Measurements from ENCODE around the gene CASK.
A peak's percentile ranks its signal among the peaks of the same experiment; 100 is the strongest.

Gene CASK

DNA sequence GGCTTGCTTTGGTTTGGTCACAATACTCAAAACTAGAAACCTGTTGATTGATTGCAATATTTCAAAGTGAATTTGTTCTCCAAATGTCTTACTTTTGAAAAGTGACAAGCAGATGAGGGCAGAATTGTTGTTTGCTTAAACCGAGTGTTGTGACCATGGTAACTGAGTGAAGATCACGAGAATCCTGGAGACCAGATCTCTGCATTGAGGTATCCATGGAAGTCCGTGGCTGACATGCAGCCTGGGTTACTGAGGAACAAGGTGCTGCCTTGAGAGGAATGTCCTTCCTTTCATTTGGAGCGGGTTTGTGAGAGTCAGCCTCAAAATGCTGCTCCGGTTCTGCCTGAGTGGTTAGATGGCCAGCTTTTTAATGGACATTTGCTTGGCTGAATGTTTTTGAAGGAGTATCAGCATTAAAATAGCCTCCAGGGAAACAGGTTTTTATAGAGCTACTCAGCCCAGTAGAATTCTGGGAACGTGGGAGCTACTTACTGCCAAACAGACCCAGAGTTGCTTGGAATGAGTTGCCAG, 444.9 kb downstream of the CASK start:
- H3K27ac ChIP-seq (ENCODE audit: low read depth in 2 of 2, low read length in 2 of 2), result no peak overlapping the region
- H3K4me1 ChIP-seq (ENCODE audit: control insufficient read depth in 2 of 2, insufficient read depth in 2 of 2, low read length in 2 of 2), result no peaks in the 10 kb centered on the region

DNA sequence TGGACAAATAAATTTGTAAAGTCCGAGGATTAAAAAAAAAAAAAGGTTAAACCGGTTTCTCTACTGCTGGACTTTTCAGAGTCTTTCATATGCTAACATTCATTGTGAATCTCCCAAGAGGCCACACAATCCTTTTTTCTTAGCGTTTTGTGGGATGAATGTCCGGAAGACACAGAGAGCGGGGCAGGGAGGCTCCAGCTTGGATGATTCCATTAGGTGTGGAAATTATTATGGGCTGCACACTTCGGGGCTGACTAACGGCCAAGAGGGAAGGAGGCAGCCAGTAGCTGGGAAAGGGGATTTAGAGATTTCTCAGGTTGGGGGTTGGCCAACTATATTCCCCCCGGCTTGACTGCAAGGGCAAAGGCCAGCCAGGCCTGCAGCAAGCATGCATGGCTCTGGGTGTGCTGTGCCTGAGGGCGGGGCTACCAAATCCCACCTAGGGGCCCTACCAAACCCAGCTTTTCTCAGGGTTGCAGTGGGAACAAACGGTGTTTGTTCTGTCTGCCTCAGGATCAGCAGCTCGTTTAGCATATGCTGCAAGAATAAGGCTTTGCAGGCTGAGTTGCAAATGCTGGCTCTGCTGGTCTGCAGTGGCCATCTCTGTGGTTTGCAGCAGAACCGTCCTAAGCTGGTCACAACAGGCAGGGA, 447.6 kb downstream of the CASK start:
- Histone ChIP-seq H3K27ac (ENCODE audit: low read depth in 2 of 2, low read length in 2 of 2) (no peak overlapping the region), H3K27me3 (ENCODE audit: control insufficient read depth in 2 of 2, insufficient read depth in 2 of 2, low read length in 2 of 2) (peaks cover 0 to 5% of the 10 kb centered on the region in 2 donors), H3K9me3 (ENCODE audit: control insufficient read depth in 2 of 2, low read length in 2 of 2) (no peaks in the 10 kb centered on the region)

More for the DNA sequence above, 444.9 kb downstream of the CASK start:
- Histone ChIP-seq H3K9ac (ENCODE audit: low read depth in 1 of 2, low read length in 2 of 2) (no peak overlapping the region), H3K9me3 (ENCODE audit: control insufficient read depth in 2 of 2, low read length in 2 of 2) (no peaks in the 10 kb centered on the region), H3K27me3 (ENCODE audit: control insufficient read depth in 2 of 2, insufficient read depth in 2 of 2, low read length in 2 of 2) (peaks cover 0 to 5% of the 10 kb centered on the region in 2 donors), H3K36me3 (ENCODE audit: control insufficient read depth in 2 of 2, insufficient read depth in 2 of 2, low read length in 2 of 2) (no peaks in the 10 kb centered on the region), H3K4me3 (ENCODE audit: low read length in 2 of 2) (no peak overlapping the region)

DNA sequence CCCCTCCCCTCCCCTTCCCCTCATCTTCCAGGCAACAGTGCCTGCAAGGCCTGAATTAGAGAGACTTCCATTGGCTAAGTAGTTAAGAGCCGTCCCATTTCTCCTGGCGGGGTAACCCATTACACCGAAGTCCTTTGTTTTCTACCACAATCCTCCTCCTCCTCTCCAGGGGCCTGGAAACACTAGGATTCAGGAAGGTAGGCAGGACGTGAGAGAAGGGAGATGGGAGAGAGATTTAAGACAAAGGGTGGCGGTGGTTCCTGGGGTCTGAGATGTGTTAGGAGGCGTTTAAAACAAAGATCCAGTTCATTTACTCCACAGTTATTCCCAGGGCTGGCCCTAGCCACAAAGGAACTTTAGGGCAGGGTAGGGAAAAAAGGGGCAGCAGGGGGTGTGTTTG, 448.2 kb downstream of the CASK start:
- no peaks in the 10 kb centered on the region for H3K4me1 ChIP-seq (ENCODE audit: control insufficient read depth in 2 of 2, insufficient read depth in 2 of 2, low read length in 2 of 2)
- no peak overlapping the region for H3K4me3 ChIP-seq (ENCODE audit: low read length in 2 of 2)
- H3K9me3 ChIP-seq (ENCODE audit: control insufficient read depth in 2 of 2, low read length in 2 of 2), result no peaks in the 10 kb centered on the region
- H3K27me3 ChIP-seq (ENCODE audit: control insufficient read depth in 2 of 2, insufficient read depth in 2 of 2, low read length in 2 of 2), result peaks cover 0 to 5% of the 10 kb centered on the region in 2 donors
- H3K9ac ChIP-seq (ENCODE audit: low read depth in 1 of 2, low read length in 2 of 2), result no peak overlapping the region
- H3K27ac ChIP-seq (ENCODE audit: low read depth in 2 of 2, low read length in 2 of 2), result no peak overlapping the region
- no peaks in the 10 kb centered on the region for H3K36me3 ChIP-seq (ENCODE audit: control insufficient read depth in 2 of 2, insufficient read depth in 2 of 2, low read length in 2 of 2)

More for the DNA sequence above, 447.6 kb downstream of the CASK start:
- H3K4me3 ChIP-seq (ENCODE audit: low read length in 2 of 2), result no peak overlapping the region
- no peak overlapping the region for H3K9ac ChIP-seq (ENCODE audit: low read depth in 1 of 2, low read length in 2 of 2)
- no peaks in the 10 kb centered on the region for H3K4me1 ChIP-seq (ENCODE audit: control insufficient read depth in 2 of 2, insufficient read depth in 2 of 2, low read length in 2 of 2)
- no peaks in the 10 kb centered on the region for H3K36me3 ChIP-seq (ENCODE audit: control insufficient read depth in 2 of 2, insufficient read depth in 2 of 2, low read length in 2 of 2)

DNA sequence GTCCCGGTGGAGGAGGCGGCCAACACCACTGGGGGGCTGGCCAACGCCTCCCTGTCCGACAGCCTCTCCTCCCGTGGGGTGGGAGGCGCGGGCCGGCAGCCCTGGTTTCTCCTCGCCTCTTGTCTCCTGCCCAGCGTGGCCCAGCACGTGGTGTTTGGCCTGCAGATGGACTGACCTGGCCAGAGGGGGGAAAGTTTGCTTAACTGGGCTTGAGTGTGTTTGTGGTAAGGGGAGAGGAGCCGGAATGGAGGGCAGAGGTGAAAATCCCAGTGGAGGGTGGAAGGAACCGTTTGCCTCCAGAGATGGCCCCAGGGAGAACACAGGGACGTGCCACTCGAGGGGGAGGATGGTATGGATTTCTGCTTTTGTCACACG, 448.6 kb downstream of the CASK start:
- Histone ChIP-seq H3K27ac (ENCODE audit: low read depth in 2 of 2, low read length in 2 of 2) (no peak overlapping the region), H3K36me3 (ENCODE audit: control insufficient read depth in 2 of 2, insufficient read depth in 2 of 2, low read length in 2 of 2) (no peaks in the 10 kb centered on the region)

DNA sequence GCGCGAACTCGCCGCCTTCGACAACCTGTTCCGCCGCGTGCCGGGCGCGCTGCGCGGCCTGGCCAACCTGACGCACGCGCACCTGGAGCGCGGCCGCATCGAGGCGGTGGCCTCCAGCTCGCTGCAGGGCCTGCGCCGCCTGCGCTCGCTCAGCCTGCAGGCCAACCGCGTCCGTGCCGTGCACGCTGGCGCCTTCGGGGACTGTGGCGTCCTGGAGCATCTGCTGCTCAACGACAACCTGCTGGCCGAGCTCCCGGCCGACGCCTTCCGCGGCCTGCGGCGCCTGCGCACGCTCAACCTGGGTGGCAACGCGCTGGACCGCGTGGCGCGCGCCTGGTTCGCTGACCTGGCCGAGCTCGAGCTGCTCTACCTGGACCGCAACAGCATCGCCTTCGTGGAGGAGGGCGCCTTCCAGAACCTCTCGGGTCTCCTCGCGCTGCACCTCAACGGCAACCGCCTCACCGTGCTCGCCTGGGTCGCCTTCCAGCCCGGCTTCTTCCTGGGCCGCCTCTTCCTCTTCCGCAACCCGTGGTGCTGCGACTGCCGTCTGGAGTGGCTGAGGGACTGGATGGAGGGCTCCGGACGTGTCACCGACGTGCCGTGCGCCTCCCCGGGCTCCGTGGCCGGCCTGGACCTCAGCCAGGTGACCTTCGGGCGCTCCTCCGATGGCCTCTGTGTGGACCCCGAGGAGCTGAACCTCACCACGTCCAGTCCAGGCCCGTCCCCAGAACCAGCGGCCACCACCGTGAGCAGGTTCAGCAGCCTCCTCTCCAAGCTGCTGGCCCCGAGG, 449.2 kb downstream of the CASK start:
- Histone ChIP-seq H3K36me3 (ENCODE audit: control insufficient read depth in 2 of 2, insufficient read depth in 2 of 2, low read length in 2 of 2) (no peaks in the 10 kb centered on the region), H3K9me3 (ENCODE audit: control insufficient read depth in 2 of 2, low read length in 2 of 2) (no peaks in the 10 kb centered on the region), H3K4me1 (ENCODE audit: control insufficient read depth in 2 of 2, insufficient read depth in 2 of 2, low read length in 2 of 2) (no peaks in the 10 kb centered on the region), H3K27ac (ENCODE audit: low read depth in 2 of 2, low read length in 2 of 2) (no peak overlapping the region), H3K9ac (ENCODE audit: low read depth in 1 of 2, low read length in 2 of 2) (no peak overlapping the region), H3K4me3 (ENCODE audit: low read length in 2 of 2) (no peak overlapping the region), H3K27me3 (ENCODE audit: control insufficient read depth in 2 of 2, insufficient read depth in 2 of 2, low read length in 2 of 2) (peaks cover 0 to 5% of the 10 kb centered on the region in 2 donors)

More for the DNA sequence above, 448.6 kb downstream of the CASK start:
- no peak overlapping the region for H3K9ac ChIP-seq (ENCODE audit: low read depth in 1 of 2, low read length in 2 of 2)
- no peak overlapping the region for H3K4me3 ChIP-seq (ENCODE audit: low read length in 2 of 2)
- no peaks in the 10 kb centered on the region for H3K4me1 ChIP-seq (ENCODE audit: control insufficient read depth in 2 of 2, insufficient read depth in 2 of 2, low read length in 2 of 2)
- no peaks in the 10 kb centered on the region for H3K9me3 ChIP-seq (ENCODE audit: control insufficient read depth in 2 of 2, low read length in 2 of 2)
- H3K27me3 ChIP-seq (ENCODE audit: control insufficient read depth in 2 of 2, insufficient read depth in 2 of 2, low read length in 2 of 2), result peaks cover 0 to 5% of the 10 kb centered on the region in 2 donors

GRCh38 chrX:41472231-41472815, 451.0 kb downstream of the CASK start:
- Histone ChIP-seq H3K27ac (ENCODE audit: low read depth in 2 of 2, low read length in 2 of 2) (no peak overlapping the region), H3K9ac (ENCODE audit: low read depth in 1 of 2, low read length in 2 of 2) (no peak overlapping the region), H3K4me3 (ENCODE audit: low read length in 2 of 2) (no peak overlapping the region)

DNA sequence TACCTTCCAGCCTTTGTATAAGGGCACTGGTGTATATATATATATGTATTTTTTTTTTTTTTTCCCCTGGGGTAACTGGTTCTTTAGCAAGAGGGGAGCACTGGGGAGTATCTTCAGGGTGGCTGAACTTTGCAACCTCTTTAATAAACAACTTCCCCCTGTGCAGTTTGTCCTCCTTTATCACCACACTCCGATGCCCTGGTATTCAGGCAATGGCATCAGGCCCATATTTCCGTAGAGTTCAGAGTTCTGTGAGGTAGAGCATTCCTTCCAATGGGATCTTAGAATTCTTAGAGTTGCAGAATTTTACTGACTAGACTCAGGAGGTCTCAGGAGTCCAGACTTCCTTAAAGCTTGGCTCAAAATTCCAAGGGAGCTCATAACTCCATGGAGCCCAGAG, 451.6 kb downstream of the CASK start:
- Histone ChIP-seq H3K4me3 (ENCODE audit: low read length in 2 of 2) (no peak overlapping the region), H3K27me3 (ENCODE audit: control insufficient read depth in 2 of 2, insufficient read depth in 2 of 2, low read length in 2 of 2) (peaks cover 0 to 5% of the 10 kb centered on the region in 2 donors), H3K9ac (ENCODE audit: low read depth in 1 of 2, low read length in 2 of 2) (no peak overlapping the region), H3K4me1 (ENCODE audit: control insufficient read depth in 2 of 2, insufficient read depth in 2 of 2, low read length in 2 of 2) (peaks cover 0 to 2% of the 10 kb centered on the region in 2 donors), H3K27ac (ENCODE audit: low read depth in 2 of 2, low read length in 2 of 2) (no peak overlapping the region), H3K36me3 (ENCODE audit: control insufficient read depth in 2 of 2, insufficient read depth in 2 of 2, low read length in 2 of 2) (no peaks in the 10 kb centered on the region), H3K9me3 (ENCODE audit: control insufficient read depth in 2 of 2, low read length in 2 of 2) (no peaks in the 10 kb centered on the region)

More at GRCh38 chrX:41472231-41472815, 451.0 kb downstream of the CASK start:
- peaks cover 0 to 5% of the 10 kb centered on the region in 2 donors for H3K27me3 ChIP-seq (ENCODE audit: control insufficient read depth in 2 of 2, insufficient read depth in 2 of 2, low read length in 2 of 2)
- no peaks in the 10 kb centered on the region for H3K9me3 ChIP-seq (ENCODE audit: control insufficient read depth in 2 of 2, low read length in 2 of 2)
- H3K4me1 ChIP-seq (ENCODE audit: control insufficient read depth in 2 of 2, insufficient read depth in 2 of 2, low read length in 2 of 2), result peaks cover 0 to 2% of the 10 kb centered on the region in 2 donors
- H3K36me3 ChIP-seq (ENCODE audit: control insufficient read depth in 2 of 2, insufficient read depth in 2 of 2, low read length in 2 of 2), result no peaks in the 10 kb centered on the region

GRCh38 chrX:41470706-41471105, 452.6 kb downstream of the CASK start:
- no peak overlapping the region for H3K9ac ChIP-seq (ENCODE audit: low read depth in 1 of 2, low read length in 2 of 2)
- H3K36me3 ChIP-seq (ENCODE audit: control insufficient read depth in 2 of 2, insufficient read depth in 2 of 2, low read length in 2 of 2), result no peaks in the 10 kb centered on the region
- H3K27ac ChIP-seq (ENCODE audit: low read depth in 2 of 2, low read length in 2 of 2), result no peak overlapping the region
- peaks cover 0 to 3% of the 10 kb centered on the region in 2 donors for H3K27me3 ChIP-seq (ENCODE audit: control insufficient read depth in 2 of 2, insufficient read depth in 2 of 2, low read length in 2 of 2)
- H3K4me1 ChIP-seq (ENCODE audit: control insufficient read depth in 2 of 2, insufficient read depth in 2 of 2, low read length in 2 of 2), result peaks cover 0 to 2% of the 10 kb centered on the region in 2 donors
- H3K9me3 ChIP-seq (ENCODE audit: control insufficient read depth in 2 of 2, low read length in 2 of 2), result no peaks in the 10 kb centered on the region
- no peak overlapping the region for H3K4me3 ChIP-seq (ENCODE audit: low read length in 2 of 2)

GRCh38 chrX:41468647-41469323, 454.6 kb downstream of the CASK start:
- peaks cover 0 to 2% of the 10 kb centered on the region in 2 donors for H3K4me1 ChIP-seq (ENCODE audit: control insufficient read depth in 2 of 2, insufficient read depth in 2 of 2, low read length in 2 of 2)
- H3K27ac ChIP-seq (ENCODE audit: low read depth in 2 of 2, low read length in 2 of 2), result peak overlapping the region in 1 of 2 donors; percentile 43
- H3K9ac ChIP-seq (ENCODE audit: low read depth in 1 of 2, low read length in 2 of 2), result no peak overlapping the region
- H3K36me3 ChIP-seq (ENCODE audit: control insufficient read depth in 2 of 2, insufficient read depth in 2 of 2, low read length in 2 of 2), result no peaks in the 10 kb centered on the region
- no peak overlapping the region for H3K4me3 ChIP-seq (ENCODE audit: low read length in 2 of 2)
- H3K9me3 ChIP-seq (ENCODE audit: control insufficient read depth in 2 of 2, low read length in 2 of 2), result no peaks in the 10 kb centered on the region
- H3K27me3 ChIP-seq (ENCODE audit: control insufficient read depth in 2 of 2, insufficient read depth in 2 of 2, low read length in 2 of 2), result no peaks in the 10 kb centered on the region
